HUES6 (cell line): ENCODE data around the gene PRM2.

Experiments used
- H3K27ac ChIP-seq: 2 replicates; pipeline ENCODE4 v1.7.0; 2013; ENCODE audit warnings: low read depth, mild to moderate bottlenecking, low read length, inconsistent platforms
- H3K27me3 ChIP-seq: 2 replicates; pipeline ENCODE4 v1.6.1; 2013; ENCODE audit warnings: low read length; ENCODE audit not compliant: control insufficient read depth, insufficient read depth
- H3K36me3 ChIP-seq: 2 replicates; pipeline ENCODE4 v1.6.1; 2013; ENCODE audit warnings: low read length; ENCODE audit not compliant: control insufficient read depth, insufficient read depth
- H3K4me1 ChIP-seq: 2 replicates; pipeline ENCODE4 v1.6.1; 2013; ENCODE audit warnings: low read length; ENCODE audit not compliant: control insufficient read depth, insufficient read depth
- H3K4me3 ChIP-seq: 2 replicates; pipeline ENCODE4 v1.5.1; 2013; ENCODE audit warnings: low read depth, low read length
- H3K9ac ChIP-seq: one replicate; pipeline ENCODE4 v1.6.1; 2013; ENCODE audit warnings: mild to moderate bottlenecking, low read length
- H3K9me3 ChIP-seq: 2 replicates; pipeline ENCODE4 v1.6.1; 2013; ENCODE audit warnings: low read depth, low read length; ENCODE audit not compliant: control insufficient read depth, insufficient read depth

Gene PRM2

GRCh38 chr16:11270602-11271162 is 5.6 kb downstream of the PRM2 start:
- no peak overlapping the region for H3K27ac ChIP-seq
- no peak overlapping the region for H3K4me3 ChIP-seq
- H3K27me3 ChIP-seq, result no peaks in the 10 kb centered on the region
- no peak overlapping the region for H3K9ac ChIP-seq
- no peaks in the 10 kb centered on the region for H3K9me3 ChIP-seq
- peaks cover 11% of the 10 kb centered on the region; the same call in 1 of the 2 replicates for H3K4me1 ChIP-seq
- H3K36me3 ChIP-seq, result no peaks in the 10 kb centered on the region

- Histone ChIP-seq H3K27me3 (no peaks in the 10 kb centered on the region), H3K4me1 (peaks cover 11% of the 10 kb centered on the region; the same call in 1 of the 2 replicates)
Observed at GRCh38 chr16:11268921-11269375, 7.3 kb downstream of the PRM2 start, which contains the start of gene TNP2. Gene TNP2, minus strand, starts transcription at chr16:11269325. Its CDS starts 63 bp downstream, at chr16:11269262.

GRCh38 chr16:11265124-11265523 is 11.2 kb downstream of the PRM2 start:
- H3K4me3 ChIP-seq, result no peak overlapping the region
- H3K4me1 ChIP-seq, result 0 out of 2 replicates have a peak, but pooled peaks cover 8% of the 10 kb centered on the region
- no peaks in the 10 kb centered on the region for H3K36me3 ChIP-seq
- no peaks in the 10 kb centered on the region for H3K9me3 ChIP-seq
- H3K27ac ChIP-seq, result no peak overlapping the region
- no peak overlapping the region for H3K9ac ChIP-seq
- H3K27me3 ChIP-seq, result no peaks in the 10 kb centered on the region

More at GRCh38 chr16:11268921-11269375, 7.3 kb downstream of the PRM2 start, which contains the start of gene TNP2:
- H3K27ac ChIP-seq, result no peak within 1 kb of the TSS
- H3K9ac ChIP-seq, result no peak within 1 kb of the TSS
- no peak within 1 kb of the TSS for H3K4me3 ChIP-seq
- no peaks in the 10 kb centered on the region for H3K9me3 ChIP-seq
- no peaks in the 10 kb centered on the region for H3K36me3 ChIP-seq

DNA sequence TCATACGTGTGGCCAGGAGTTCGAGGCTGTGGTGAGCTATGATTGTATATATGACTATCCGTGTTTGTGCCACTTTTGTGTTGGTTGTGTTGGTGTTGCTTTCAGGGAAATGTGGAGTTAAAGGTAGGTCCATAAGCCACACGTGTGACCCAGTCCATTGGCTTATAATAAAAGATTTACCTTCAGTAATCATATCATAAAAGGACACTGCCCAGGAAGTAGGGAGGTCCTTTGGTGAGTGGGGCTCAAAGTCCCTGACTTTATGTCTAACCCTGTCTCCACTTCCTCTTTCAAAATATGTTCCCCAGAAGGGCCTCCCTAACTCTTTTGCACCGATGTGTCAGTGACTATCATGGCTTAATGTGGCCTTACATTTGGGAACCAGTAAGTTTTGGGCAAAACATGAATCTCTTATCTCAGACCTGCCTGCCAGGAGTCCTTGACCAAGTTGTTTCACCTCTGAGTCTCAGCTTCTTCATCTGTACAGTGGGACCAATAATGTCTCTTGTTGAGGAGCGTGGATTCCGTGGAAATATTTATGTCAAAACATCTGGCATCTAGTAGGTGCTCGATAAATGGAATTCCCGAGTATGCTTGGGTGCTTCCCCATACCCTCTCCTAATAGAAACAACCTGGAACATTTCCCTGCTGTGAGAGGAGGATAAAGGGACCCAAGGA is 12.0 kb downstream of the PRM2 start:
- no peaks in the 10 kb centered on the region for H3K36me3 ChIP-seq
- H3K9me3 ChIP-seq, result no peaks in the 10 kb centered on the region
- no peak overlapping the region for H3K27ac ChIP-seq
- 0 out of 2 replicates have a peak, but pooled peaks cover 8% of the 10 kb centered on the region for H3K4me1 ChIP-seq
- no peaks in the 10 kb centered on the region for H3K27me3 ChIP-seq
- H3K9ac ChIP-seq, result no peak overlapping the region
- no peak overlapping the region for H3K4me3 ChIP-seq

DNA sequence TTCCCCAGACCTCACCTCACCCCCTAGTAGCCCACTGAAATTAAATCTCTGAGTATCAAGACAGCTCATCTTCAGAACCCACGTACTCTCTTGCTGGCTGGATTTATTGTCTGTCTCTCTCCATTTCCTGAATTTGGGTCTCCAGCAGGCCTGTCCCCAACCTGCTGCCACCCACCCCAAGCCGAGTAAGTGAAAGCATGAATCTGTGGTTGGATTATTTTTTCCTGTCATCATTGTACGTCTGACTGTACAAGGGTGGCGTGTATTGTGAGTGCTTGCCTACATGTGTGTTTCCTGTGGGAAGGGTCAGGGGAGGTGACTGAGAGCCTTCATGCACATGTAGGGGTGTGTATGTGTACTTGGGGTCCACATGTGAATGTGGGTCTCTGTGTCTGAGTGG is 12.5 kb downstream of the PRM2 start:
- Histone ChIP-seq H3K4me1 (0 out of 2 replicates have a peak, but pooled peaks cover 8% of the 10 kb centered on the region), H3K9ac (no peak overlapping the region), H3K4me3 (no peak overlapping the region), H3K36me3 (no peaks in the 10 kb centered on the region), H3K27ac (no peak overlapping the region), H3K27me3 (no peaks in the 10 kb centered on the region), H3K9me3 (no peaks in the 10 kb centered on the region)

GRCh38 chr16:11262915-11263314 is 13.4 kb downstream of the PRM2 start:
- Histone ChIP-seq H3K27me3 (no peaks in the 10 kb centered on the region), H3K4me1 (0 out of 2 replicates have a peak, but pooled peaks cover 8% of the 10 kb centered on the region), H3K9ac (no peak overlapping the region), H3K9me3 (no peaks in the 10 kb centered on the region), H3K36me3 (no peaks in the 10 kb centered on the region), H3K4me3 (no peak overlapping the region), H3K27ac (no peak overlapping the region)

DNA sequence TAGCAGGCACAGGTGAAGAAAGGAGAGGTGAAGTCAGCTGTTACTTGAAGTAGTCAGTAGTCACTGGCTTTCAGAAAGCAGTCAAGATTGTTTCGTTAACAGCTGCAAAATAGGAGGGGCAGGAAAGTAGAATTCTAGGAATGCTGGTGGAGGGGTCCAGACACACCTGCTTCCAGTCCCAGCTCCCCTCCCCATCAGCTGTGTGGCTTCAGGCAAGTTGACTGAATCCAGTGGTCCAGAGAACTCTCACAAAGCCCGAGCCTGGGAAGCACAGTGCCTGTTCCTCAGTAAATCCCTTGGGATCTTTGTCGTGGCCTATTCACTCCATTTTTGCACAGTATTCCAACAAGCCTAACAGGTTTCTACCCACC is 15.7 kb downstream of the PRM2 start:
- Histone ChIP-seq H3K27ac (no peak overlapping the region), H3K9ac (no peak overlapping the region), H3K9me3 (no peaks in the 10 kb centered on the region), H3K4me3 (no peak overlapping the region), H3K27me3 (no peaks in the 10 kb centered on the region), H3K36me3 (no peaks in the 10 kb centered on the region), H3K4me1 (peaks cover 15% of the 10 kb centered on the region; the same call in 1 of the 2 replicates)

DNA sequence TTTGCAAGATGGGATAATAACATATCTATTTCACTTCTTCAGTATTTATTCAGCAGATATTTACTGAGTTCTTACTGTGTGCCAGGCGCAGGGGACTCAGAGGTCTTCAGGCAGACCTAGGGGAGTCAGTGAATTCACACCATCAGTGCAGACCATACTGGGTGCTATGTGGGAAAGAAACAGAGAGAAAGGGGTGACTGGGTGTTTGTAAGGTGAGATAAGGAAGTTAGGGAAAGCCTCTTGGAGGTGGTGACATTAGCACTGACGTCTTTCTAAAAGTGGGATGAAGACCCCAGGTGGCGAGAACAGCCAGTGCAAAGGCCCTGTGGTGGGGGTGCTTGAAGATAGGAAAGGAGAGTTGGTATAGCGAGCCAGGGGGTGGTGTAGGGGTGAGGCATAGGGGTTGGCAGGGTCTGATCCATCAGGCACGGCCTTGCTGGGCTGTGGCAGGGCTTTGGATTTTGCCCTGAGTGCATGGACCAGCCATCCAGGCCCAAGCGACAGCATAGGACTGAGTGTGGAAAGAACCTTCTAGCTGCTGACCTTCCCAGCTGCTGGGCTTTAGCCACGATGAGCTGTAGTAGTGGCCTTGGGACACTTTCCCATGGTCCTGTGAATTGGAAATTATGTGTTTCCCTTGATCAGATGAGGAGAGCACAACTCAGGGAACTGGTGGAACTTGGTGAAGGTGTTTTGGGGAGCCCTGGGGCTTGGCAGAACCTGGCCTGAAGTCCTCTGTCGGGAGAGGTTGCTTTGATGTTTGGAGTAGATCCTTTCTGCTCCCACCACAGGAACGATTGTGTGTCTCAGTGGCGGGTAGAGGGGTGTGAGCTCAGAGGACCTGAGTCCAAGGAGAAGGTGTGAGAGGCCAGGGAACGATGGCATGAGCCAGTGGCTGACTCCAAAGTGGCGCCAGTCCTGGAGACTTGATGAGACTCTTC is 16.4 kb downstream of the PRM2 start:
- Histone ChIP-seq H3K4me1 (peaks cover 15% of the 10 kb centered on the region; the same call in 1 of the 2 replicates), H3K9ac (no peak overlapping the region), H3K4me3 (no peak overlapping the region), H3K27ac (no peak overlapping the region), H3K36me3 (peaks cover under 1% of the 10 kb centered on the region; the same call in 1 of the 2 replicates), H3K9me3 (no peaks in the 10 kb centered on the region), H3K27me3 (no peaks in the 10 kb centered on the region)

- peaks cover 18% of the 10 kb centered on the region for H3K4me1 ChIP-seq
- no peaks in the 10 kb centered on the region for H3K9me3 ChIP-seq
- H3K27ac ChIP-seq, result no peak overlapping the region
- H3K9ac ChIP-seq, result no peak overlapping the region
- no peak overlapping the region for H3K4me3 ChIP-seq
- no peaks in the 10 kb centered on the region for H3K27me3 ChIP-seq
- H3K36me3 ChIP-seq, result peaks cover 11% of the 10 kb centered on the region
Observed at GRCh38 chr16:11258553-11259492, 17.5 kb downstream of the PRM2 start.
